Measurements from ENCODE around the gene SLC35F3.

DNA sequence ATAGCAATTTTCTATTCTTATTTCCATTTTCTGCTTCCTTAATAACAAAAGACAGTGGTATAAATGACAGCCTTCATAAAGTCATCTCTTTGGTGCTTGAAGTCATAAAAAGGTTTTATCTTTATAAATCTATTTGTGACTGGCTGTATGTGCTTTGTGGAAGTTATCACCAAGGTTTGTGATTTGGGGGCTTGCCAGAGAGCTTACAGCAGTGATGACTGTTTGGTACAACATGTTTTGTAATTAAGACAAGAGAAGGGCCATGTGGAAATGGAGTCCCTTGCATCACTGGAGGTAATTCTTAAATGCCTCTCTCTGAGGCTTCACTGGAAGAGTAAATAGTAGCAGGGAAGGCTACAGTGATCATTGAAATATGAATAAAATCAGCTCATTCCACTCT lies 2.7 kb downstream of the SLC35F3 start:
- TF ChIP-seq POLR2AphosphoS5 (IDR thresholded peaks at IDR 0.05; ENCODE audit: low read depth, low read length) (no peak), TAF1 (IDR thresholded peaks at IDR 0.05; ENCODE audit: borderline replicate concordance, insufficient read depth, low read length) (no peak)

Measured in PFSK-1 (cell line).